ENCODE results near the gene CPM. TPM values are rescaled to one million over a fixed set of nuclear protein-coding genes. Genes with fewer than 3 reads are reported as not detected.

Gene CPM
- total RNA-seq, 1 donor = 17.1 TPM

DNA sequence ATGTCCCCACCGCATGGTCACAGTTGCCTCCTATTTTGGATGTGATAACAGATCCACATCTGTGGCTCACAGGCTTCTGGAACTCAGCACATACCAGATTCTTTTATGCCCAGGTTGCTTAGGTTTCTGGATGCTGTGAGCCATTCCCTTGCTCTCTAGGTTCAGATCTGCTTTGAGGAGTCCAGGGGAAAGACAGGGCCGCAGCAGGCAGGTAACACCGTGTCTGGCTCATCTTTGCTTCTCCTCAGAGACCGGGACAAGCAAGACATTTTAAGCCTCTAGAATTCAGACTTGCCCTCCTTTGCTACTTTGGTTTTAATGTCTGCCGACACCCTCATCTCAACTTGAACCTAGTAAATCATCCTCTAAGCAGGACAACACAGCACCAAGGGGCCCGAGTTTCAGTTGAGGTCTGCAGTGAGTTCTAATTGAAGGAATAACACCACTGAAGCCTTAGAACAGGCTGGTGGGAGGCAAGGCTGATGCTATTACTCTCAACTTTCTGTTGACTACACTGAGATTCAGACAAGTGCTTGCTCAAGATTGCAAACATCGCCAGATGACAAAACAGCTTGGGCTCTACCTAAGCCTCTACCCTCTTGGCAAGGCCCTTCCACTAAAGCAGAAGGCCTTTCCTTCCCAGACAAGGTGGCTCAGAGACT is 69.7 kb downstream of the CPM start:
- DNase-seq (ENCODE audit: low read depth) = no peak
- no peak overlapping the region for H3K4me3 ChIP-seq (ENCODE audit: low read depth, low read length)
- TF ChIP-seq, protein P1, sequence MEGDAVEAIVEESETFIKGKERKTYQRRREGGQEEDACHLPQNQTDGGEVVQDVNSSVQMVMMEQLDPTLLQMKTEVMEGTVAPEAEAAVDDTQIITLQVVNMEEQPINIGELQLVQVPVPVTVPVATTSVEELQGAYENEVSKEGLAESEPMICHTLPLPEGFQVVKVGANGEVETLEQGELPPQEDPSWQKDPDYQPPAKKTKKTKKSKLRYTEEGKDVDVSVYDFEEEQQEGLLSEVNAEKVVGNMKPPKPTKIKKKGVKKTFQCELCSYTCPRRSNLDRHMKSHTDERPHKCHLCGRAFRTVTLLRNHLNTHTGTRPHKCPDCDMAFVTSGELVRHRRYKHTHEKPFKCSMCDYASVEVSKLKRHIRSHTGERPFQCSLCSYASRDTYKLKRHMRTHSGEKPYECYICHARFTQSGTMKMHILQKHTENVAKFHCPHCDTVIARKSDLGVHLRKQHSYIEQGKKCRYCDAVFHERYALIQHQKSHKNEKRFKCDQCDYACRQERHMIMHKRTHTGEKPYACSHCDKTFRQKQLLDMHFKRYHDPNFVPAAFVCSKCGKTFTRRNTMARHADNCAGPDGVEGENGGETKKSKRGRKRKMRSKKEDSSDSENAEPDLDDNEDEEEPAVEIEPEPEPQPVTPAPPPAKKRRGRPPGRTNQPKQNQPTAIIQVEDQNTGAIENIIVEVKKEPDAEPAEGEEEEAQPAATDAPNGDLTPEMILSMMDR (IDR thresholded peaks at IDR 0.05; ENCODE audit: insufficient read depth, low read length) = no peak

DNA sequence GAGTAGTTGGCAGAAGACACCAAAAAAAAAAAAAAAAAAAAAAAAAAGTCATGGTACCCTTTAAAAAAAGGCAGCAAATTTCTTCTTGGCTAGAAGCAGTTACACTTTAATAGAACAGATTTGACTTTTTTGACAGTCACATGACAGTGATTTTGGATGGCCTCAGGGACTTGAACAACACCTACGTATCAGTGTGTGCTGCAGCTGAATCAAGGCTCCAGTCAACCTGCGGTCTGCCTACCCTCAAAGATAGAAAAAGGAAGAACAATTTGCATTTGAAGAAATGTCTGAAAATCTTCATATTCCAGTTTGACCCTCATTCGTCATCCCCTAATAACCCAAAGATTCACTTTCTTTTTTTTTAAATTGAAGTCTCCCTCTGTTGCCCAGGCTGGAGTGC is 71.1 kb downstream of the CPM start:
- DNase-seq (ENCODE audit: low read depth) = no peak
- H3K4me3 ChIP-seq (ENCODE audit: low read depth, low read length) = no peak overlapping the region

DNA sequence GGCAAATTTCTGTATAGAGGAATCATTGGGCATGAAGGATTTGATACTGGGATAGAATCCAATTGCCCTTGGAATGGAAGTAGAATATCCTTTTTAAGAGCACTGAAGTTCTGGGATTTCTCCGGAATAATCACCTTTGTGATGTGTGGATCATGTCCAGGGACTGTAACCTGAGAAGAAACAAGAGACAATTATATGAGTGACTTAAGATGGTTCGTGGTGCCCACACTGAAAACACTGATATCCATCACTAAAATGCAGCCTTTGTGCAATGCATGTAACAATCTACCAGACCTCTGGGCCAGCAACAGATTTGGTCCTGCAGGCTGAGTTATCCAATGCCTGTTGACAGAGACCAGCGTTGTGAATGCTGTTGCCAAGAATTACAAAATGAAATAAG is 76.5 kb downstream of the CPM start:
- no peak for DNase-seq (ENCODE audit: low read depth)
- TF ChIP-seq, protein P1 (IDR thresholded peaks at IDR 0.05; ENCODE audit: insufficient read depth, low read length) = no peak
- no peak overlapping the region for H3K4me3 ChIP-seq (ENCODE audit: low read depth, low read length)

More for the DNA sequence above, 71.1 kb downstream of the CPM start:
- TF ChIP-seq, protein P1 (IDR thresholded peaks at IDR 0.05; ENCODE audit: insufficient read depth, low read length) = no peak

DNA sequence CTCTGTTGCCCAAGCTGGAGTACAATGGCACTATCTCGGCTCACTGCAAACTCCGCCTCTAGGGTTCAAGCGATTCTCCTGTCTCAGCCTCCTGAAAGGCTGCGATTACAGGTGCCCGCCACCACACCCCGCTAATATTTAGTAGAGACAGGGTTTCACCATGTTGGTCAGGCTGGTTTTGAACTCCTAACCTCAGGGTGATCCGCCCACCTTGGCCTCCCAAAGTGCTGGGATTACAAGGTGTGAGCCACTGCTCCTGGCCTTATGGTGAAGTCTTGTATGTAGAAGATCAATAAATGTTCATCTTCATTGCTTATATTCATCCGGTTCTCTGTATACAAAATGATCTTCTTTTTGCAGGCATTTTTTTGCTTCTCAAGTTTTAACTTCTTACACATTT is 77.2 kb downstream of the CPM start:
- H3K4me3 ChIP-seq (ENCODE audit: low read depth, low read length) = no peak overlapping the region
- TF ChIP-seq, protein P1 (IDR thresholded peaks at IDR 0.05; ENCODE audit: insufficient read depth, low read length) = no peak
- no peak for DNase-seq (ENCODE audit: low read depth)

DNA sequence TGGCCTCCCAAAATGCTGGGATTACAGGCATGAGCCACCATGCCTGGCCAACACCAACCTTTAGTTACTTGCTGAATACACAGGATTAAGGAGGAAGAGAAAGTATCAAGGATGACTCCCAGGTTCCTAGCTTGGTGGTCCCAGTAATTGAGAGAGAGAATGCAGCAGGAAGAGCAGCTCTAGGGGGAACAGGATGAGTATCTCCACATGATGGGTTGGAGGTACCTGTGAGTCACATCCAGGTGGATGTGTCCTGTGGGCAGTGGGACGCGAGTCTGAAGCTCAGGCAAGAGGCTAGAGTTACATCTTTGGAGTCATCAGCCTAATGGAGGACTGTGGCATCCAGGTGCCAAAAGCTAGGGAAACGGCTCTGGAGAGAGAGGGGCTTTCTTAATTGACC is 77.9 kb downstream of the CPM start:
- DNase-seq (ENCODE audit: low read depth) = no peak
- no peak overlapping the region for H3K4me3 ChIP-seq (ENCODE audit: low read depth, low read length)
- TF ChIP-seq, protein P1 (IDR thresholded peaks at IDR 0.05; ENCODE audit: insufficient read depth, low read length) = no peak

DNA sequence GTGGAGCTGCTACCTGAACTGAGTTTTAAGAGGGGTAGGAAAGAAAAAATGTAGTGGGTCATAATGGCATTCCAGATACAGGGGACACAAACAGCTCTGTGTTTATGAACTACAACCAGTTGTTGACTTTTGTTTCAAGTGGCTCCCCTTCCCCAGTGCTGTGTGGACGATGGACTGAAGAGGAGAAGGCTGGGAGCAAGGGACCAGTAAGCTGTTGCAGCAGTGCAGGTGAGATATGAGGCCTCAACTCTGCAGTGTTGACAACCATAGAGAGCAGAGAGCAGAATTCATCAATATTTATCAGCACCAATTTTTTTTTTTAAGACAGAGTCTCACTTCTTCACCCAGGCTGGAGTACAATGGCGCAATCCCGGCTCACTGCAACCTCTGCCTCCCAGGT is 78.4 kb downstream of the CPM start:
- DNase-seq (ENCODE audit: low read depth) = no peak
- H3K4me3 ChIP-seq (ENCODE audit: low read depth, low read length) = no peak overlapping the region
- TF ChIP-seq, protein P1 (IDR thresholded peaks at IDR 0.05; ENCODE audit: insufficient read depth, low read length) = no peak

DNA sequence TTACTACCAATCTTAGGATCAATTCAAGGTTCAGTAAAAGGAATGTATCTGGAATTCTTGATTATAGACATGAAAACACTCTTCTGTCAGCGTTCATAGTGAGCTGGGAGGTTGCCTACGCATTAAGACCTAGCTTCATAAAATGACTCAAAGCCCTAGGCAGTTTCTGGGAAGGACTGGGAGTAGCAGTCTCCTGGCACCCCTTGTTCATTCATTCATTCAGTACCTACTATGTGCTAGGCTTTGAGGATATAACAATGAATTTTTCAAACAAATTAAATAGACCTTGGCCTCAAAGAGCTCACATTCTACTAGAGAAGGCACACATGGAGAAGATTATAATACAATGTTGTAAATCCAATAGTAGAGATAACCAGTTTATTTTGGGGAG is 78.9 kb downstream of the CPM start:
- DNase-seq (ENCODE audit: low read depth) = peak; percentile 40
- no peak overlapping the region for H3K4me3 ChIP-seq (ENCODE audit: low read depth, low read length)
- TF ChIP-seq, protein P1 (IDR thresholded peaks at IDR 0.05; ENCODE audit: insufficient read depth, low read length) = no peak
